HEK293 (cell line): ENCODE measurements around the gene RGL3.

Experiments
- CTCF ChIA-PET: fragments of 350-600 bp; formaldehyde crosslinking; extraction: SDS; loops from one replicate; lab custom pipeline; 2021; ENCODE audit warnings: antibody characterized with exemption; lab: Yijun Ruan, JAX
- POLR2A ChIA-PET: fragments of 300-600 bp; formaldehyde crosslinking; extraction: SDS; loops from one replicate; lab custom pipeline; 2020; ENCODE audit warnings: antibody characterized with exemption, inconsistent platforms; lab: Yijun Ruan, JAX
- H3K27ac ChIP-seq: fragments of 200-500 bp; sonication (Bioruptor generic); 2 replicates; pipeline ENCODE4 v1.5.1; 2014; ENCODE audit warnings: low read depth, low read length, control low read depth, inconsistent platforms; ENCODE audit errors: extremely low read depth
- H3K36me3 ChIP-seq, 2 experiments: fragments of 200-500 bp in 1 of 2; sonication (Bioruptor generic) in 1 of 2; 1 replicate in 1 of 2; 2 replicates in 1 of 2; pipeline ENCODE4 v1.5.1; 2014 to 2017; ENCODE audit warnings: inconsistent platforms in 2 of 2, low read length in 2 of 2; ENCODE audit not compliant: control insufficient read depth in 2 of 2, insufficient read depth in 1 of 2
- H3K4me1 ChIP-seq: fragments of 200-500 bp; sonication (Bioruptor generic); 2 replicates; pipeline ENCODE4 v1.5.1; 2014; ENCODE audit warnings: mild to moderate bottlenecking, low read length, inconsistent platforms; ENCODE audit not compliant: control insufficient read depth, insufficient read depth
- H3K4me3 ChIP-seq: 2 replicates; pipeline ENCODE4 v1.5.1; 2011; ENCODE audit warnings: low read depth, mild to moderate bottlenecking, control low read depth, low read length, moderate library complexity
- H3K9me3 ChIP-seq: fragments of 200-500 bp; sonication (Bioruptor generic); 2 replicates; pipeline ENCODE4 v1.5.1; 2014; ENCODE audit warnings: low read depth, low read length, inconsistent platforms; ENCODE audit not compliant: control insufficient read depth, insufficient read depth
- BCL11A ChIP-seq: fragments of 450-650 bp; formaldehyde crosslinking; IDR thresholded peaks from 2 replicates; pipeline ENCODE4 v1.5.1; 2016; ENCODE audit warnings: low read depth, missing biosample characterization, missing genetic modification characterization
- HOXC10 ChIP-seq: sonication (generic); formaldehyde crosslinking; IDR thresholded peaks from 2 replicates; pipeline ENCODE4 v1.8.1; 2023; ENCODE audit warnings: mild to moderate bottlenecking, missing genetic modification reagents
- ZNF132 ChIP-seq: fragments of 450-650 bp; formaldehyde crosslinking; IDR thresholded peaks from 2 replicates; pipeline ENCODE4 v1.5.1; 2017; ENCODE audit warnings: missing biosample characterization, missing genetic modification characterization, borderline replicate concordance
- ZNF266 ChIP-seq: fragments of 450-650 bp; formaldehyde crosslinking; IDR thresholded peaks from 2 replicates; pipeline ENCODE4 v1.5.1; 2016; ENCODE audit warnings: missing biosample characterization, missing genetic modification characterization, low read depth
- ZNF324 ChIP-seq: fragments of 450-650 bp; formaldehyde crosslinking; IDR thresholded peaks from 2 replicates; pipeline ENCODE4 v1.5.1; 2016; ENCODE audit warnings: missing biosample characterization, missing genetic modification characterization
- ZNF335 ChIP-seq: fragments of 450-650 bp; formaldehyde crosslinking; conservative IDR thresholded peaks from 2 replicates; pipeline ENCODE4 v1.5.1; 2016; ENCODE audit warnings: missing biosample characterization, missing genetic modification characterization
- ZNF391 ChIP-seq: fragments of 450-650 bp; formaldehyde crosslinking; IDR thresholded peaks from 2 replicates; pipeline ENCODE4 v1.5.1; 2016; ENCODE audit warnings: low read depth, missing biosample characterization, missing genetic modification characterization, borderline replicate concordance
- ZNF544 ChIP-seq: fragments of 450-650 bp; formaldehyde crosslinking; IDR thresholded peaks from 2 replicates; pipeline ENCODE4 v1.5.0; 2017; ENCODE audit warnings: missing biosample characterization, missing genetic modification characterization
- ZNF610 ChIP-seq: fragments of 450-650 bp; formaldehyde crosslinking; IDR thresholded peaks from 2 replicates; pipeline ENCODE4 v1.5.1; 2016; ENCODE audit warnings: missing biosample characterization, missing genetic modification characterization, borderline replicate concordance
- ZNF626 ChIP-seq: fragments of 450-650 bp; sonication (Bioruptor Pico); formaldehyde crosslinking; IDR thresholded peaks from 2 replicates; pipeline ENCODE4 v1.5.1; 2018; ENCODE audit warnings: missing biosample characterization, missing genetic modification characterization, inconsistent platforms
- ZNF660 ChIP-seq: fragments of 450-650 bp; IDR thresholded peaks from 2 replicates; pipeline ENCODE4 v1.5.1; 2018; ENCODE audit warnings: missing biosample characterization, mild to moderate bottlenecking, missing genetic modification characterization
- ZNF664 ChIP-seq: fragments of 450-650 bp; formaldehyde crosslinking; IDR thresholded peaks from 2 replicates; pipeline ENCODE4 v1.5.1; 2016; ENCODE audit warnings: missing biosample characterization, missing genetic modification characterization
- ZNF76 ChIP-seq: fragments of 450-650 bp; formaldehyde crosslinking; IDR thresholded peaks from 2 replicates; pipeline ENCODE4; 2016; ENCODE audit warnings: low read depth, missing biosample characterization, missing genetic modification characterization, borderline replicate concordance
- TF ChIP-seq, protein P1 (sequence below): fragments of 450-650 bp; formaldehyde crosslinking; IDR thresholded peaks from 2 replicates; pipeline ENCODE4 v1.5.1; 2016; ENCODE audit warnings: missing biosample characterization, missing genetic modification characterization
- TF ChIP-seq, protein P2 (sequence below): fragments of 450-650 bp; formaldehyde crosslinking; IDR thresholded peaks from 2 replicates; pipeline ENCODE4 v1.5.1; 2016; ENCODE audit warnings: missing biosample characterization, missing genetic modification characterization
- TF ChIP-seq, protein P3 (sequence below): fragments of 450-650 bp; formaldehyde crosslinking; optimal IDR thresholded peaks from 2 replicates; pipeline ENCODE3; 2016; ENCODE audit warnings: missing biosample characterization, mild to moderate bottlenecking, missing genetic modification characterization
- TF ChIP-seq, protein P4 (sequence below): fragments of 450-650 bp; formaldehyde crosslinking; IDR thresholded peaks from 2 replicates; pipeline ENCODE4 v1.5.1; 2016; ENCODE audit warnings: missing biosample characterization, missing genetic modification characterization
- TF ChIP-seq, protein P5 (sequence below): fragments of 450-650 bp; IDR thresholded peaks from 2 replicates; pipeline ENCODE4 v1.5.1; 2018; ENCODE audit warnings: missing biosample characterization, mild to moderate bottlenecking, missing genetic modification characterization
- TF ChIP-seq, protein P6 (sequence below): fragments of 450-650 bp; formaldehyde crosslinking; IDR thresholded peaks from 2 replicates; pipeline ENCODE4 v1.5.0; 2017; ENCODE audit warnings: missing biosample characterization, missing genetic modification characterization, borderline replicate concordance

RGL3 gene

DNA sequence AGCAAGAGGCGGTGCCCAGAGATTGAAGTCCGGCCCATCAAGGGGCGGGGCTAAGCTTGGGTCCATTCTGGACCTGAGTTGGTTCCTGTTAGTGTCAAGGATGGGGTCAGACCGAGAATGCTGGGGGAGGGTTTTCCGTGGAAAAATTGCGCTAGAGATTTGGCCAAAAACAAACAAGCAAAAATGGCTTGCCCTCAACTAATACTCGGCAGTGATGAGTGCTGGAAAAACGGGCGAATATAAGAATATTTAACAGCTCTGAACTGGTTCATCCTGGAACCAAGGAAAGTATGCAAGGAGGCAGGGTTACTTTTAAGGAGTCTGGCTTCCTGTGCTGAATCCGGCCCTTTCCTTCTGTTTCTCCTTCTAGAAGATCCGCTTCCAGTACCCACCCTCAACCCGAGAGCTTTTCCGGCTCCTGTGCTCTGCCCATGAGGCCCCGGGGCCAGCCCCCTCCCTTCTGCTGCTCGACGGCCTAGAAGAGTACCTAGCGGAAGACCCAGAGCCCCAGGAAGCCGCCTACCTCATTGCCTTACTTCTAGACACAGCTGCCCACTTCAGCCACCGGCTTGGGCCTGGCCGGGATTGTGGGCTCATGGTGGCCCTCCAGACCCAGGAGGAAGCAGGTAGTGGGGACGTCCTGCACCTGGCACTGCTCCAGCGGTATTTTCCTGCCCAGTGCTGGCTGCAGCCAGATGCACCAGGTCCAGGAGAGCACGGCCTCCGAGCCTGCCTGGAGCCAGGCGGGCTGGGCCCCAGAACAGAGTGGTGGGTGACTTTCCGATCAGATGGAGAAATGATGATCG, 43.8 kb downstream of the RGL3 start:
- Histone ChIP-seq H3K4me3 (peak overlapping the region; percentile 33), H3K4me1 (peaks cover 4% of the 10 kb centered on the region; the same call in 1 of the 2 replicates), H3K27ac (peak overlapping the region; percentile 7; the same call in 1 of the 2 replicates), H3K9me3 (no peaks in the 10 kb centered on the region), H3K36me3 (peaks cover 0 to 21% of the 10 kb centered on the region in 2 experiments; a peak in 2 of 3 replicates)
- CTCF ChIA-PET = interaction anchor here (0.6 to 2.0 kb wide), 10 partner anchors 8 to 250 kb away, joined by 3 to 9 read pairs (median 3); no protein-coding TSS in a partner anchor
- POLR2A ChIA-PET = interaction anchor here (0.5 to 2.3 kb wide), 26 partner anchors 8 to 957 kb away, joined by 3 to 36 read pairs (median 5); partner anchors contain the start of genes CCDC159, ELOF1, EPOR and ODAD3
- TF ChIP-seq ZNF626 (tag by site-specific recombination) (no peak), ZNF324 (tag by site-specific recombination) (0 out of 2 replicates have a peak, but pooled peaks have one; percentile 35), ZNF266 (no peak), ZNF664 (no peak), HOXC10 (no peak), ZNF76 (tag by site-specific recombination) (peak; percentile 56), ZNF391 (tag by site-specific recombination) (no peak), ZNF660 (tag by site-specific recombination) (peak; percentile 71; the same call in 1 of the 2 replicates), BCL11A (tag by site-specific recombination) (no peak), ZNF610 (tag by site-specific recombination) (no peak), ZNF544 (tag by site-specific recombination) (no peak), ZNF335 (tag by site-specific recombination) (peak; percentile 96), ZNF132 (no peak)
- TF ChIP-seq, protein P1, sequence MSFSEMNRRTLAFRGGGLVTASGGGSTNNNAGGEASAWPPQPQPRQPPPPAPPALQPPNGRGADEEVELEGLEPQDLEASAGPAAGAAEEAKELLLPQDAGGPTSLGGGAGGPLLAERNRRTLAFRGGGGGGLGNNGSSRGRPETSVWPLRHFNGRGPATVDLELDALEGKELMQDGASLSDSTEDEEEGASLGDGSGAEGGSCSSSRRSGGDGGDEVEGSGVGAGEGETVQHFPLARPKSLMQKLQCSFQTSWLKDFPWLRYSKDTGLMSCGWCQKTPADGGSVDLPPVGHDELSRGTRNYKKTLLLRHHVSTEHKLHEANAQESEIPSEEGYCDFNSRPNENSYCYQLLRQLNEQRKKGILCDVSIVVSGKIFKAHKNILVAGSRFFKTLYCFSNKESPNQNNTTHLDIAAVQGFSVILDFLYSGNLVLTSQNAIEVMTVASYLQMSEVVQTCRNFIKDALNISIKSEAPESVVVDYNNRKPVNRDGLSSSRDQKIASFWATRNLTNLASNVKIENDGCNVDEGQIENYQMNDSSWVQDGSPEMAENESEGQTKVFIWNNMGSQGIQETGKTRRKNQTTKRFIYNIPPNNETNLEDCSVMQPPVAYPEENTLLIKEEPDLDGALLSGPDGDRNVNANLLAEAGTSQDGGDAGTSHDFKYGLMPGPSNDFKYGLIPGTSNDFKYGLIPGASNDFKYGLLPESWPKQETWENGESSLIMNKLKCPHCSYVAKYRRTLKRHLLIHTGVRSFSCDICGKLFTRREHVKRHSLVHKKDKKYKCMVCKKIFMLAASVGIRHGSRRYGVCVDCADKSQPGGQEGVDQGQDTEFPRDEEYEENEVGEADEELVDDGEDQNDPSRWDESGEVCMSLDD (tag by site-specific recombination) = no peak
- TF ChIP-seq, protein P2, sequence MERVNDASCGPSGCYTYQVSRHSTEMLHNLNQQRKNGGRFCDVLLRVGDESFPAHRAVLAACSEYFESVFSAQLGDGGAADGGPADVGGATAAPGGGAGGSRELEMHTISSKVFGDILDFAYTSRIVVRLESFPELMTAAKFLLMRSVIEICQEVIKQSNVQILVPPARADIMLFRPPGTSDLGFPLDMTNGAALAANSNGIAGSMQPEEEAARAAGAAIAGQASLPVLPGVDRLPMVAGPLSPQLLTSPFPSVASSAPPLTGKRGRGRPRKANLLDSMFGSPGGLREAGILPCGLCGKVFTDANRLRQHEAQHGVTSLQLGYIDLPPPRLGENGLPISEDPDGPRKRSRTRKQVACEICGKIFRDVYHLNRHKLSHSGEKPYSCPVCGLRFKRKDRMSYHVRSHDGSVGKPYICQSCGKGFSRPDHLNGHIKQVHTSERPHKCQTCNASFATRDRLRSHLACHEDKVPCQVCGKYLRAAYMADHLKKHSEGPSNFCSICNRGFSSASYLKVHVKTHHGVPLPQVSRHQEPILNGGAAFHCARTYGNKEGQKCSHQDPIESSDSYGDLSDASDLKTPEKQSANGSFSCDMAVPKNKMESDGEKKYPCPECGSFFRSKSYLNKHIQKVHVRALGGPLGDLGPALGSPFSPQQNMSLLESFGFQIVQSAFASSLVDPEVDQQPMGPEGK (tag by site-specific recombination) = peak; percentile 50
- TF ChIP-seq, protein P3, sequence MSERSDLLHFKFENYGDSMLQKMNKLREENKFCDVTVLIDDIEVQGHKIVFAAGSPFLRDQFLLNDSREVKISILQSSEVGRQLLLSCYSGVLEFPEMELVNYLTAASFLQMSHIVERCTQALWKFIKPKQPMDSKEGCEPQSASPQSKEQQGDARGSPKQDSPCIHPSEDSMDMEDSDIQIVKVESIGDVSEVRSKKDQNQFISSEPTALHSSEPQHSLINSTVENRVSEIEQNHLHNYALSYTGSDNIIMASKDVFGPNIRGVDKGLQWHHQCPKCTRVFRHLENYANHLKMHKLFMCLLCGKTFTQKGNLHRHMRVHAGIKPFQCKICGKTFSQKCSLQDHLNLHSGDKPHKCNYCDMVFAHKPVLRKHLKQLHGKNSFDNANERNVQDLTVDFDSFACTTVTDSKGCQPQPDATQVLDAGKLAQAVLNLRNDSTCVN (tag by site-specific recombination) = peak; percentile 1
- TF ChIP-seq, protein P4, sequence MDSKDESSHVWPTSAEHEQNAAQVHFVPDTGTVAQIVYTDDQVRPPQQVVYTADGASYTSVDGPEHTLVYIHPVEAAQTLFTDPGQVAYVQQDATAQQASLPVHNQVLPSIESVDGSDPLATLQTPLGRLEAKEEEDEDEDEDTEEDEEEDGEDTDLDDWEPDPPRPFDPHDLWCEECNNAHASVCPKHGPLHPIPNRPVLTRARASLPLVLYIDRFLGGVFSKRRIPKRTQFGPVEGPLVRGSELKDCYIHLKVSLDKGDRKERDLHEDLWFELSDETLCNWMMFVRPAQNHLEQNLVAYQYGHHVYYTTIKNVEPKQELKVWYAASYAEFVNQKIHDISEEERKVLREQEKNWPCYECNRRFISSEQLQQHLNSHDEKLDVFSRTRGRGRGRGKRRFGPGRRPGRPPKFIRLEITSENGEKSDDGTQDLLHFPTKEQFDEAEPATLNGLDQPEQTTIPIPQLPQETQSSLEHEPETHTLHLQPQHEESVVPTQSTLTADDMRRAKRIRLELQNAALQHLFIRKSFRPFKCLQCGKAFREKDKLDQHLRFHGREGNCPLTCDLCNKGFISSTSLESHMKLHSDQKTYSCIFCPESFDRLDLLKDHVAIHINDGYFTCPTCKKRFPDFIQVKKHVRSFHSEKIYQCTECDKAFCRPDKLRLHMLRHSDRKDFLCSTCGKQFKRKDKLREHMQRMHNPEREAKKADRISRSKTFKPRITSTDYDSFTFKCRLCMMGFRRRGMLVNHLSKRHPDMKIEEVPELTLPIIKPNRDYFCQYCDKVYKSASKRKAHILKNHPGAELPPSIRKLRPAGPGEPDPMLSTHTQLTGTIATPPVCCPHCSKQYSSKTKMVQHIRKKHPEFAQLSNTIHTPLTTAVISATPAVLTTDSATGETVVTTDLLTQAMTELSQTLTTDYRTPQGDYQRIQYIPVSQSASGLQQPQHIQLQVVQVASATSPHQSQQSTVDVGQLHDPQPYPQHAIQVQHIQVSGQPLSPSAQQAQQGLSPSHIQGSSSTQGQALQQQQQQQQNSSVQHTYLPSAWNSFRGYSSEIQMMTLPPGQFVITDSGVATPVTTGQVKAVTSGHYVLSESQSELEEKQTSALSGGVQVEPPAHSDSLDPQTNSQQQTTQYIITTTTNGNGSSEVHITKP (tag by site-specific recombination) = 0 out of 2 replicates have a peak, but pooled peaks have one; percentile 7
- TF ChIP-seq, protein P5, sequence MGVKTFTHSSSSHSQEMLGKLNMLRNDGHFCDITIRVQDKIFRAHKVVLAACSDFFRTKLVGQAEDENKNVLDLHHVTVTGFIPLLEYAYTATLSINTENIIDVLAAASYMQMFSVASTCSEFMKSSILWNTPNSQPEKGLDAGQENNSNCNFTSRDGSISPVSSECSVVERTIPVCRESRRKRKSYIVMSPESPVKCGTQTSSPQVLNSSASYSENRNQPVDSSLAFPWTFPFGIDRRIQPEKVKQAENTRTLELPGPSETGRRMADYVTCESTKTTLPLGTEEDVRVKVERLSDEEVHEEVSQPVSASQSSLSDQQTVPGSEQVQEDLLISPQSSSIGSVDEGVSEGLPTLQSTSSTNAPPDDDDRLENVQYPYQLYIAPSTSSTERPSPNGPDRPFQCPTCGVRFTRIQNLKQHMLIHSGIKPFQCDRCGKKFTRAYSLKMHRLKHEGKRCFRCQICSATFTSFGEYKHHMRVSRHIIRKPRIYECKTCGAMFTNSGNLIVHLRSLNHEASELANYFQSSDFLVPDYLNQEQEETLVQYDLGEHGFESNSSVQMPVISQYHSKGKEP = no peak
- TF ChIP-seq, protein P6, sequence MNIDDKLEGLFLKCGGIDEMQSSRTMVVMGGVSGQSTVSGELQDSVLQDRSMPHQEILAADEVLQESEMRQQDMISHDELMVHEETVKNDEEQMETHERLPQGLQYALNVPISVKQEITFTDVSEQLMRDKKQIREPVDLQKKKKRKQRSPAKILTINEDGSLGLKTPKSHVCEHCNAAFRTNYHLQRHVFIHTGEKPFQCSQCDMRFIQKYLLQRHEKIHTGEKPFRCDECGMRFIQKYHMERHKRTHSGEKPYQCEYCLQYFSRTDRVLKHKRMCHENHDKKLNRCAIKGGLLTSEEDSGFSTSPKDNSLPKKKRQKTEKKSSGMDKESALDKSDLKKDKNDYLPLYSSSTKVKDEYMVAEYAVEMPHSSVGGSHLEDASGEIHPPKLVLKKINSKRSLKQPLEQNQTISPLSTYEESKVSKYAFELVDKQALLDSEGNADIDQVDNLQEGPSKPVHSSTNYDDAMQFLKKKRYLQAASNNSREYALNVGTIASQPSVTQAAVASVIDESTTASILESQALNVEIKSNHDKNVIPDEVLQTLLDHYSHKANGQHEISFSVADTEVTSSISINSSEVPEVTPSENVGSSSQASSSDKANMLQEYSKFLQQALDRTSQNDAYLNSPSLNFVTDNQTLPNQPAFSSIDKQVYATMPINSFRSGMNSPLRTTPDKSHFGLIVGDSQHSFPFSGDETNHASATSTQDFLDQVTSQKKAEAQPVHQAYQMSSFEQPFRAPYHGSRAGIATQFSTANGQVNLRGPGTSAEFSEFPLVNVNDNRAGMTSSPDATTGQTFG = no peak
